Measurements from ENCODE around the gene SPOPL.
"Not testable (repeated sequence)": the region's sequence is repeated elsewhere in the genome, so short reads cannot be mapped to it uniquely, and the experiment has no call there.

SPOPL gene

GRCh38 chr2:138523673-138524042 lies 22.1 kb downstream of the SPOPL start:
- not testable (repeated sequence) for DNase-seq (ENCODE audit: low read depth in 2 of 2)

- DNase-seq (ENCODE audit: low read depth in 2 of 2), result not testable (repeated sequence)
Measured at GRCh38 chr2:138524353-138524752, 22.8 kb downstream of the SPOPL start.

GRCh38 chr2:138531913-138532312 lies 30.3 kb downstream of the SPOPL start:
- DNase-seq (ENCODE audit: low read depth in 2 of 2), result no peak

GRCh38 chr2:138534791-138535190 lies 33.2 kb downstream of the SPOPL start:
- DNase-seq (ENCODE audit: low read depth in 2 of 2), result no peak

GRCh38 chr2:138536302-138536701 lies 34.7 kb downstream of the SPOPL start:
- no peak for DNase-seq (ENCODE audit: low read depth in 2 of 2)

GRCh38 chr2:138536740-138537139 lies 35.2 kb downstream of the SPOPL start:
- DNase-seq (ENCODE audit: low read depth in 2 of 2), result no peak

GRCh38 chr2:138537170-138537915 lies 35.8 kb downstream of the SPOPL start:
- DNase-seq (ENCODE audit: low read depth in 2 of 2), result no peak

DNA sequence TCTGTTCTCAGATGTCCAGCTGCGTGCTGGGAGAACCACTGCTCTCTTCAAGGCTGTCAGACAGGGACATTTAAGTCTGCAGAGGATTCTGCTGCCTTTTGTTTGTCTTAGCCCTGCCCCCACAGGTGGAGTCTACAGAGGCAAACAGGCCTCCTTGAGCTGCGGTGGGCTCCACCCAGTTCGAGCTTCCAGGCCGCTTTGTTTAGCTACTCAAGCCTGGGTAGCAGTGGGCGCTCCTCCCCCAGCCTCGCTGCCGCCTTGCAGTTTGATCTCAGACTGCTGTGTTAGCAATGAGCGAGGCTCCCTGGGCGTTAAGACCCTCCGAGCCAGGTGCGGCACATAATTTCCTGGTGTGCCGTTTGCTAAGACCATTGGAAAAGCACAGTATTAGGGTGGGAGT lies 42.6 kb downstream of the SPOPL start:
- DNase-seq (ENCODE audit: low read depth in 2 of 2), result not testable (repeated sequence)

GRCh38 chr2:138548796-138549195 lies 47.2 kb downstream of the SPOPL start:
- no peak for DNase-seq (ENCODE audit: low read depth in 2 of 2)

DNA sequence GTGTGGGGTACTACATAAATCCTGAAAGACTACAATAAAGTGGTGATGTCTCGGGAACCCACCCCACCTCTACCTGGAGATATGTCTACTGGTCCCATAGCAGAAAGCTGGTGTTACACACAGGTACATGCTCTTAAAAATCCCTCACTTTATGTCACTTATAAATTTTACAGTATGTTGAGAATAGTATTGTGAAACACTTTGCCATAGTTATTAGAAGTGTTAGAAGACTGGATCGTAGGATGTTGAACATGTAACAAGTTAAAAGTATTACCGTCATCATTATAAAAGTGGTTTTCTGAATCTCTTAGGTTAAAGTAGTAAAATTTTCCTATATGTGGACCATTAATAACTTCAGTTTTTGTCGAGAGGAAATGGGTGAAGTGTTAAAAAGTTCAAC lies 48.6 kb downstream of the SPOPL start:
- DNase-seq (ENCODE audit: low read depth in 2 of 2), result no peak

DNA sequence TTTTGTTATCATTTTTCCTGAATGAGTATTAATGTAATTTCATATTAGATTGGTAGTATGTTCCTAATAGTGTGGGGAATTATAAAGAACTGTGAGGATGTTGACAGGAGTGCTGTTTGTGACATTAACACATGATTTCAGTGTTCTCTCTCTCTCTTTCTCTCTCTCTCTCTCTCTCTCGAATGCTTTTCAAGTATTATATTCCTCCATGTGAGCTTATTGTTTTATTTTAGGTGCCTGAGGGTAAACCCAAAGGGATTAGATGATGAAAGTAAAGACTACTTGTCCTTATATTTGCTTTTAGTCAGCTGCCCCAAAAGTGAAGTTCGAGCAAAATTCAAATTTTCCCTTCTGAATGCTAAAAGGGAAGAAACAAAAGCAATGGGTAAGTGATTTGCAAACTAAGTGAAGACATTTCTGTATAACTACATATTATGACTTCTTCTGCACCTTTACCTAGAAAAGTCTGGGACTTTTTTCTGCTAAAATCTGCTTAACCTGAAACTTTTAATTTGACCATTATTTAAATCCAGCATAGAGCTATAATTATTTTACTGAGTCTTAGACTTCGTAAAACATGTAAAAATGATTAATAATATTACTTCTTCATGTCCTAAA lies 49.2 kb downstream of the SPOPL start:
- DNase-seq (ENCODE audit: low read depth in 2 of 2), result no peak

- DNase-seq (ENCODE audit: low read depth in 2 of 2), result no peak
Measured at GRCh38 chr2:138554123-138554522, 52.6 kb downstream of the SPOPL start.

DNA sequence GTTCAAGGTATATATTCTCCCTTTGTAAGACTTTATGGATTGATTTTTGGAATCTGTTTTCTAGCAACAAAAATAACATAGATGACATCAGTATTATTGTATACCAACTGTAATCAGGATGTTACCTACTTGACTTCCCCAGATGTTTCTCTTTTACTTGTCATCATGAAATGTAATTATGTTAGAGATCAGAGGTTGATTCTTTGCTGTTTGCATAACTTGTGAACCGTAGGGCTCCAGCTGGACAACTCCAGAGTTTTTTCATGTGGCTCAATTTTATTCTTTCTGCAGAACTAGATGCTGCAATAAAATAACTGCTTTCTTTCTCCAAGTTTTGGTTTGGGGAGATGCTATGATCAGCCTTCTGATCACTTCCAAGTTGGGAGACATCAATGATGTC lies 58.1 kb downstream of the SPOPL start:
- DNase-seq (ENCODE audit: low read depth in 2 of 2), result no peak

DNA sequence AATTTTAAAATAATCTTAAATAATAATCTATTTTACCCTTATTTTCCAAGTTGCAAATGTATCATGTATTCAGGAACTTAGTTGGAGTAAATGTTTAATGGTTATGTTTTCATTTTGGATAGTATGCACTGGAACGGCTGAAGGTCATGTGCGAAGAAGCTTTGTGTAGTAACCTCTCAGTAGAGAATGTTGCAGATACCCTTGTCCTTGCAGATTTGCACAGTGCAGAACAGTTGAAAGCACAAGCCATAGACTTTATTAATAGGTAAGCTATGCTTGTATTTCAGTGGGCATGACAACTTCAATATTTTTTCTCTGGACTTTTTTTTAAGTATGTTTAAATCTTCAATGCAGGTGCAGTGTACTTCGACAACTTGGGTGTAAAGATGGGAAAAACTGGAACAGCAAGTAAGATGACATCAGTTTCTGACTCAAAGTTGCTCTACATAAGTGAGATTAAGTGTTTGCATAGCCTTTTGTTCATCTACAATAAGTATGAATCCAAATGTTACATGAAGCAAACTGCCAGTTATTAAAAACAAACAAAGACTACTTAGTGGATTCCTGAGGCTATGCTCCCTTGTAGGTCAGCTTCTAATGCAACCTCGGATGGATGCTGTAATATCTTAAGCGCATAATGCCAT lies 63.1 kb downstream of the SPOPL start:
- no peak for DNase-seq (ENCODE audit: low read depth in 2 of 2)

- DNase-seq (ENCODE audit: low read depth in 2 of 2), result no peak
Measured at GRCh38 chr2:138565230-138565598, 63.6 kb downstream of the SPOPL start.

DNA sequence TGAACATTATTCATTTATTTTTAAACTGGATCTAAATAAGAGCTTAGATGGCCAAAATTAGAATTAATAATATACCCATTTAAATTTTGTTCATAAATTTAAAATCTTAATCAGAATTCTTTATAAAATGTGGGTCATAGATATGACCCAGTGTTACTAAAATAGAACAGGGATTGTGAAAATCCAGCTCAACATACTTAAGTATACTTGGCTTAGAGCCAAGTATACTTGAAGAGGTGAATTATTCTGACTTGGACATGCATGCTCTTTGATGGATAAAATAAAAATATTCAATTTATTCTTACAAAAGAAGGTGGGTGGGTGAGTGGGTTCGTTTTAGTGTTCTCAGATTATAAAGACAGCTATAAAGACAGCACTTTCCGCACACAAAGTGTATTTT lies 70.7 kb downstream of the SPOPL start:
- DNase-seq (ENCODE audit: low read depth in 2 of 2), result no peak

DNA sequence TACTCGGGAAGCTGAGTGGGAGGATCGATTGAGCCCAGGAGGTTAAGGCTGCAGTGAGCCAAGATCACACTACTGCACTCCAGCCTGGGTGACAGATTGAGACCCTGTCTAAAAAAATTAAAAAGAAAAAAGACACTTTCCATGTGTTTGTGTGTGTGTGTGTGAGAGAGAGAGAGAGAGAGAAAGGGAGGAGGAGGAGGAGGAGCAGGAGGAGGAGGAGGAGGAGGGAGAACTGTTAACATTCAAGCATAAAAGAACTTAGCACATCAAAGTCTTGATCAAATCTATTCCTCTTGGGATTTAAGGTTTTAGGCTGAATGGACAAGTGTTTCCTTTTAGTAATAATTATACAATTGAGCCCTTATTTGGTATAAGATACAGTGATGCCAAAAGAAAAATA lies 75.5 kb downstream of the SPOPL start:
- DNase-seq (ENCODE audit: low read depth in 2 of 2), result no peak

- DNase-seq (ENCODE audit: low read depth in 2 of 2), result no peak
Measured at GRCh38 chr2:138579556-138579955, 78.0 kb downstream of the SPOPL start.

DNA sequence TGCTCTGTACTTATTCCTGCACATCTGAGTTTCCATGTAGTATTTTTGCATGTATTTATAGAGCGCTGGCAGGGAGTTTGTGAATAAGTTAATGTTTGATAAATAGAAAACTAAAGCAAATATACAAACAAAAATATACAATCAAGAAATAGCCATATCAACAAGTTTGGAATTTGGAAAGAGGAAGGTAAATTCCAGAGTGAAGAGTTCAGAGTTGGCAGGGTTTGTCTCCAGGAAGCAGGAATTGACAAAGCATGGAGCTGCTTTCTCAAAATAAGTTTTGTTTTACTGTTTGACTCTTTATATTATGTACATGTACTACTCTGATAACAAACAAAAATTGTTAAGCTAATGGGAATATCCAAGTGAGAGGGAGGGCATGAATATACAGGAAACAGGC lies 80.3 kb downstream of the SPOPL start:
- no peak for DNase-seq (ENCODE audit: low read depth in 2 of 2)

GRCh38 chr2:138589663-138590062 lies 88.1 kb downstream of the SPOPL start:
- DNase-seq (ENCODE audit: low read depth in 2 of 2), result no peak

DNA sequence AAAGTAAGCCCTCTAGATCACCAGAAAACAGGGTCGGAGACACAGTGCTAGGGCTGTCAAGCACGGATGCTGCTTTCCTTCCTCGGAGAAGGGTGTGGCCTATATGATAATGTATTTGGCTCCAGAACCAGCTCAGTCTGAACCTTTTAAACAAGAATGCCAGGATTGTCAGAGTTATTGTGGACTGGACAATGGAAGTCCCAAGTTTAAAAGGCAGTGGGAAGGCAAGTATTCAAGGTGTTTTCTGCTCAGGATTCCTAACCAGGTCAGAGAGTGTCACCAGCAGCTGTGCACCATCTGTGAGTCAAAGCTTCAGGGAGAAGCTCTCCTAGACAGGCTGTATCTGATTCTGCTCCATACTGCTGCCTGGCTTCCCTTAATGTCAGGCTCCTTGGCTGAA lies 94.8 kb downstream of the SPOPL start:
- no peak for DNase-seq (ENCODE audit: low read depth in 2 of 2)

DNA sequence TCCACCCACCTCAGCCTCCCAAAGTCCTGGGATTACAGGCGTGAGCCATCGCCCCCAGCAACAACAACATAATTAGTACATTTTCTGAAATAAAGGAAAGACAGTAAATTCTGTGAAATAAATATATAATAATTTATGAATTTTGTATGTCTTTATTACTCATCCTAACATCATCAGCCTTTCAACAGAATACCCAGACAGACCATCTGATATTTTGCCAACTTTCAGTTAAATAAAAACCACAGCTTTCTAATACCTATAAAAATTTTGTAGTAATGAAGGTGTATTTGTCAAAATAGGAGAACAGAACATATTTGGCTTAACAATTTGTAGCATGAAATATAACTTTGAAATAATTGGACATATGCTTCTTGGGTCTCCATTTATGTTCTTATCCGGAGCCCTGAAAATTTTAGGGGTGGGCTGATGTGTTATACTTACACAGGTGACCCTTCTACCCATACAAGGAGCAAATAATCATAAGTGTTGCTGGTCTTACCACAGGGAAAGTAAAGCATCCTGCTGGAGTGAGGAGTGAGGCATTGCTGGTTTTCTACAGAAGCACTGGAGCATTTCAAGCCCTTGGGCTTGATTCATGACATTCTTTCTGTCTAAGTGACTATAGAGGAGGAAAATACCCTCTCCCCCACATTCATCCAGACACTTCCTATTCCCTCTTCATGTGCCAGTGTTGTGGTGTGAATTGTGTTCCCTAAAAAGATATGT lies 99.3 kb downstream of the SPOPL start:
- no peak for DNase-seq (ENCODE audit: low read depth in 2 of 2)

All from stimulated activated CD8-positive, alpha-beta memory T cell treated with anti-CD3 and anti-CD28 coated beads, Interleukin-2, amount 100 ng/mL, for 48 hours (primary cell).